ENCODE results near the gene SLC1A2.
A peak's percentile ranks its signal among the peaks of the same experiment; 100 is the strongest.

The SLC1A2 gene

GRCh38 chr11:35347921-35348331 is 71.4 kb downstream of the SLC1A2 start:
- DNase-seq = no peak

GRCh38 chr11:35347173-35347878 is 72.0 kb downstream of the SLC1A2 start:
- no peak for DNase-seq

- no peak for DNase-seq
Observed at GRCh38 chr11:35346472-35347156, 72.7 kb downstream of the SLC1A2 start.

- DNase-seq = no peak
Observed at GRCh38 chr11:35344681-35345574, 74.4 kb downstream of the SLC1A2 start.

- peak; percentile 37 for DNase-seq
Observed at GRCh38 chr11:35343033-35343598, 76.2 kb downstream of the SLC1A2 start.

GRCh38 chr11:35340715-35341114 is 78.6 kb downstream of the SLC1A2 start:
- DNase-seq = no peak

GRCh38 chr11:35340071-35340470 is 79.3 kb downstream of the SLC1A2 start:
- no peak for DNase-seq

GRCh38 chr11:35338921-35339320 is 80.4 kb downstream of the SLC1A2 start:
- no peak for DNase-seq

GRCh38 chr11:35337914-35338305 is 81.4 kb downstream of the SLC1A2 start:
- no peak for DNase-seq

- no peak for DNase-seq
Observed at GRCh38 chr11:35337136-35337913, 82.0 kb downstream of the SLC1A2 start.

- no peak for DNase-seq
Observed at GRCh38 chr11:35336726-35337125, 82.6 kb downstream of the SLC1A2 start.

GRCh38 chr11:35335226-35335625 is 84.1 kb downstream of the SLC1A2 start:
- DNase-seq = no peak

GRCh38 chr11:35334385-35335090 is 84.8 kb downstream of the SLC1A2 start:
- DNase-seq = no peak

- no peak for DNase-seq
Observed at GRCh38 chr11:35332524-35332923, 86.8 kb downstream of the SLC1A2 start.

- DNase-seq = peak; percentile 21
Observed at GRCh38 chr11:35330931-35331330, 88.4 kb downstream of the SLC1A2 start.

- DNase-seq = no peak
Observed at GRCh38 chr11:35330156-35330889, 89.0 kb downstream of the SLC1A2 start.

GRCh38 chr11:35327829-35328228 is 91.5 kb downstream of the SLC1A2 start:
- no peak for DNase-seq

GRCh38 chr11:35326266-35326879 is 93.0 kb downstream of the SLC1A2 start:
- no peak for DNase-seq

GRCh38 chr11:35324981-35325380 is 94.4 kb downstream of the SLC1A2 start:
- no peak for DNase-seq

GRCh38 chr11:35324183-35324886 is 95.0 kb downstream of the SLC1A2 start:
- DNase-seq = no peak

Measured in activated naive CD4-positive, alpha-beta T cell treated with Interleukin-2 at 50 U/mL for 16 hours (primary cell).